ENCODE measurements around the gene NFATC3. TPM values are rescaled to one million over a fixed set of nuclear protein-coding genes. Genes with fewer than 3 reads are reported as not detected.

Gene NFATC3
- total RNA-seq, 1 donor from 2014 or later = 136 TPM

- Mint-ChIP-seq H3K4me3 (ENCODE audit: low read depth) (peak overlapping the region; percentile 44), H3K4me1 (ENCODE audit: low read depth) (peaks cover 50% of the 10 kb centered on the region), H3K36me3 (ENCODE audit: low read depth) (peaks cover 72% of the 10 kb centered on the region), H3K27ac (peak overlapping the region; percentile 76), H3K27me3 (ENCODE audit: low read depth) (no peaks in the 10 kb centered on the region), H3K9me3 (no peaks in the 10 kb centered on the region)
- intact Hi-C loops (cut with micrococcal nuclease) = loop anchor here (1.0 kb wide), 1 partner anchor 8 kb away; no protein-coding TSS in a partner anchor
- DNase-seq (ENCODE audit: low spot score) = no peak
Measured at GRCh38 chr16:68276223-68276622, 191.1 kb downstream of the NFATC3 start.

Other genes with a start within 250 kb of the NFATC3 start
- 43.0 and 45.1 TPM in 2 replicates for gene THAP11, start 243.1 kb upstream of the NFATC3 start, total RNA-seq
- gene NUTF2, start 238.4 kb upstream of the NFATC3 start, total RNA-seq = 165 and 177 TPM in 2 replicates
- gene CENPT, start 237.7 kb upstream of the NFATC3 start, total RNA-seq = 38.6 and 50.1 TPM in 2 replicates
- gene EDC4, start 212.3 kb upstream of the NFATC3 start, total RNA-seq = 102 and 105 TPM in 2 replicates
- gene NRN1L, start 200.5 kb upstream of the NFATC3 start, total RNA-seq = not detected in 2 replicates
- 15.5 and 16.5 TPM in 2 replicates for gene PSKH1, start 192.1 kb upstream of the NFATC3 start, total RNA-seq
- 5.6 and 6.0 TPM in 2 replicates for gene CTRL, start 153.5 kb upstream of the NFATC3 start, total RNA-seq
- gene PSMB10, start 148.5 kb upstream of the NFATC3 start, total RNA-seq = 238 and 243 TPM in 2 replicates
- 20.0 and 22.0 TPM in 2 replicates for gene LCAT, start 141.2 kb upstream of the NFATC3 start, total RNA-seq
- 46.2 and 47.1 TPM in 2 replicates for gene SLC12A4, start 116.7 kb upstream of the NFATC3 start, total RNA-seq
- not detected in 2 replicates for gene DPEP3, start 104.9 kb upstream of the NFATC3 start, total RNA-seq
- 3.7 and 4.3 TPM in 2 replicates for gene DPEP2, start 85.9 kb upstream of the NFATC3 start, total RNA-seq
- not detected in 2 replicates for gene DPEP2NB, start 69.5 kb upstream of the NFATC3 start, total RNA-seq
- gene DDX28, start 62.1 kb upstream of the NFATC3 start, total RNA-seq = 19.3 TPM in 2 replicates
- 31.2 and 34.3 TPM in 2 replicates for gene DUS2, start 62.1 kb upstream of the NFATC3 start, total RNA-seq
- 0.23 and 0.34 TPM in 2 replicates for gene ESRP2, start 150.8 kb downstream of the NFATC3 start, total RNA-seq
- 9.0 and 10.3 TPM in 2 replicates for gene PLA2G15, start 160.0 kb downstream of the NFATC3 start, total RNA-seq
- gene SLC7A6, start 179.2 kb downstream of the NFATC3 start, total RNA-seq = 107 and 108 TPM in 2 replicates
- 24.7 and 26.7 TPM in 2 replicates for gene SLC7A6OS, start 225.6 kb downstream of the NFATC3 start, total RNA-seq
- 80.5 and 90.7 TPM in 2 replicates for gene PRMT7, start 225.6 kb downstream of the NFATC3 start, total RNA-seq